ENCODE results near the gene BEST1. TPM values are rescaled to one million over a fixed set of nuclear protein-coding genes. Genes with fewer than 3 reads are reported as not detected.

Gene BEST1
- polyA plus RNA-seq, 2 of the 4 experiments (the other 2 are of a cell fraction), result 1.2 to 1.9 TPM

DNA sequence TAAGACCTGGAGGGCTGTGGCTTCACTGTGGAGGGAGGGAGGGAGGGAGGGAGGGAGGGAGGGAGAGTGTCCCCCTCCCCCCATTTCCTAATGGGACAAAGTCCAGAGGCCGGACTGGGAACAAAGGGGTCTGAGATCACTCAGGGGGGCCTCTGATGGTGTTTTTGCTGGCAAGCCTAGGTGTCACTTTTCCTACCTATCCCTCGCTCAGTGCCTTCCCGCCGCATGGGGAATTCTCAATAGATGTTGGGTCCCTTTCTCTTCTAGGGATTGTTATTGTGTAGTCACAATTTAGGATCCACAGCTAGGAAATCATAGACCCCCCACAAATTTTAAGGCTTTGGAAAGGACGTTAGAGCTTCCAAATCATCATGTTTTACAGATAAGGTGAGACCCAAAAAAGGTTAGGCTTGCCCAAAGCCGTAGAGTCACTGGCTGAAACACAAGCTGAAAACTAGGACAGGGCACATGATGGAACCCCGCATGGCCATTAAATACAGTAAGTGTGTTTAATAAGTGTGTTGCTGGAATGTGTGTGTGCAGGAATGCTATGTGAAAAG, 22.0 kb downstream of the BEST1 start:
- Histone ChIP-seq H3K4me1 (peaks cover 82% of the 10 kb centered on the region), H3K9me3 (no peaks in the 10 kb centered on the region), H3K4me2 (peak overlapping the region; percentile 67), H3K4me3 (peak overlapping the region; percentile 3; the same call in 1 of the 3 replicates), H3K27ac (peak overlapping the region; percentile 97 to 99)
- CTCF ChIA-PET, result interaction anchor here (0.6 to 12.9 kb wide), 11 partner anchors 11 to 109 kb away, joined by 3 to 92 read pairs (median 5); no protein-coding TSS in a partner anchor
- WGBS (ENCODE audit: missing lambda C conversion rate), result 34% methylated on average over 7 of the region's 7 CpGs
- POLR2A ChIA-PET, result interaction anchor here (0.6 to 8.1 kb wide), 13 partner anchors 10 to 82 kb away, joined by 3 to 75 read pairs (median 5); no protein-coding TSS in a partner anchor
- DNase-seq (ENCODE audit: low read depth in 1 of 2, low spot score in 1 of 2), result no peak
- peak; percentile 9 to 10; a peak in 4 of 6 replicates for ATAC-seq
- FAIRE-seq, result no peak
- no peak for TF ChIP-seq MAZ (IDR thresholded peaks at IDR 0.05; ENCODE audit: borderline replicate concordance, low read depth, low read length)
- TF ChIP-seq, protein P1, sequence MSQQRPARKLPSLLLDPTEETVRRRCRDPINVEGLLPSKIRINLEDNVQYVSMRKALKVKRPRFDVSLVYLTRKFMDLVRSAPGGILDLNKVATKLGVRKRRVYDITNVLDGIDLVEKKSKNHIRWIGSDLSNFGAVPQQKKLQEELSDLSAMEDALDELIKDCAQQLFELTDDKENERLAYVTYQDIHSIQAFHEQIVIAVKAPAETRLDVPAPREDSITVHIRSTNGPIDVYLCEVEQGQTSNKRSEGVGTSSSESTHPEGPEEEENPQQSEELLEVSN (IDR thresholded peaks at IDR 0.05; ENCODE audit: borderline replicate concordance, low read depth), result peak; percentile 19; the same call in 1 of the 2 replicates
- TF ChIP-seq NR3C1 (IDR thresholded peaks at IDR 0.05), result no peak
- TF ChIP-seq, protein P2, sequence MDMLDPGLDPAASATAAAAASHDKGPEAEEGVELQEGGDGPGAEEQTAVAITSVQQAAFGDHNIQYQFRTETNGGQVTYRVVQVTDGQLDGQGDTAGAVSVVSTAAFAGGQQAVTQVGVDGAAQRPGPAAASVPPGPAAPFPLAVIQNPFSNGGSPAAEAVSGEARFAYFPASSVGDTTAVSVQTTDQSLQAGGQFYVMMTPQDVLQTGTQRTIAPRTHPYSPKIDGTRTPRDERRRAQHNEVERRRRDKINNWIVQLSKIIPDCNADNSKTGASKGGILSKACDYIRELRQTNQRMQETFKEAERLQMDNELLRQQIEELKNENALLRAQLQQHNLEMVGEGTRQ (IDR thresholded peaks at IDR 0.05), result no peak
- TF ChIP-seq, protein P3, sequence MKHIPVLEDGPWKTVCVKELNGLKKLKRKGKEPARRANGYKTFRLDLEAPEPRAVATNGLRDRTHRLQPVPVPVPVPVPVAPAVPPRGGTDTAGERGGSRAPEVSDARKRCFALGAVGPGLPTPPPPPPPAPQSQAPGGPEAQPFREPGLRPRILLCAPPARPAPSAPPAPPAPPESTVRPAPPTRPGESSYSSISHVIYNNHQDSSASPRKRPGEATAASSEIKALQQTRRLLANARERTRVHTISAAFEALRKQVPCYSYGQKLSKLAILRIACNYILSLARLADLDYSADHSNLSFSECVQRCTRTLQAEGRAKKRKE (CRISPR knock-in tag; IDR thresholded peaks at IDR 0.05; ENCODE audit: low read depth), result no peak; the same call in 1 of the 2 replicates
- no peak for TF ChIP-seq GATA3 (IDR thresholded peaks at IDR 0.05; ENCODE audit: borderline replicate concordance)
- TF ChIP-seq CHD2 (IDR thresholded peaks at IDR 0.05; ENCODE audit: low read length, partially characterized antibody), result no peak
- TF ChIP-seq, protein P4, sequence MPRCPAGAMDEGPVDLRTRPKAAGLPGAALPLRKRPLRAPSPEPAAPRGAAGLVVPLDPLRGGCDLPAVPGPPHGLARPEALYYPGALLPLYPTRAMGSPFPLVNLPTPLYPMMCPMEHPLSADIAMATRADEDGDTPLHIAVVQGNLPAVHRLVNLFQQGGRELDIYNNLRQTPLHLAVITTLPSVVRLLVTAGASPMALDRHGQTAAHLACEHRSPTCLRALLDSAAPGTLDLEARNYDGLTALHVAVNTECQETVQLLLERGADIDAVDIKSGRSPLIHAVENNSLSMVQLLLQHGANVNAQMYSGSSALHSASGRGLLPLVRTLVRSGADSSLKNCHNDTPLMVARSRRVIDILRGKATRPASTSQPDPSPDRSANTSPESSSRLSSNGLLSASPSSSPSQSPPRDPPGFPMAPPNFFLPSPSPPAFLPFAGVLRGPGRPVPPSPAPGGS (IDR thresholded peaks at IDR 0.05), result 0 out of 3 replicates have a peak, but pooled peaks have one; percentile 45
- no peak for TF ChIP-seq ZFP36 (IDR thresholded peaks at IDR 0.05; ENCODE audit: borderline replicate concordance, partially characterized antibody)
- TF ChIP-seq HOXB5 (CRISPR knock-in tag; IDR thresholded peaks at IDR 0.05), result 0 out of 2 replicates have a peak, but pooled peaks have one; percentile 43
- no peak for TF ChIP-seq BHLHE40 (IDR thresholded peaks at IDR 0.05; ENCODE audit: low read depth, low read length)
- TF ChIP-seq FOSB (CRISPR knock-in tag; IDR thresholded peaks at IDR 0.05), result peak; percentile 60; the same call in 1 of the 2 replicates
- TF ChIP-seq JUNB (IDR thresholded peaks at IDR 0.05), result no peak; the same call in 1 of the 2 replicates
- TF ChIP-seq HOXA7 (CRISPR knock-in tag; IDR thresholded peaks at IDR 0.05), result peak; percentile 85; the same call in 1 of the 2 replicates
- TF ChIP-seq RNF2 (IDR thresholded peaks at IDR 0.05; ENCODE audit: borderline replicate concordance, low read depth), result no peak
- TF ChIP-seq RFX5 (IDR thresholded peaks at IDR 0.05), result no peak
- TF ChIP-seq PHF8 (IDR thresholded peaks at IDR 0.05; ENCODE audit: borderline replicate concordance, low read depth), result no peak
- TF ChIP-seq EHMT2 (IDR thresholded peaks at IDR 0.05; ENCODE audit: low read depth), result no peak
- TF ChIP-seq KDM1A (IDR thresholded peaks at IDR 0.05; ENCODE audit: low read depth), result no peak
- no peak; a peak in 1 of 5 replicates for TF ChIP-seq RAD21 (conservative IDR thresholded peaks at IDR 0.05 in 1 of 2, IDR thresholded peaks at IDR 0.05 in 1 of 2)
- TF ChIP-seq ZNF302 (CRISPR knock-in tag; IDR thresholded peaks at IDR 0.05), result 0 out of 2 replicates have a peak, but pooled peaks have one; percentile 43
- TF ChIP-seq ESRRA (IDR thresholded peaks at IDR 0.05; ENCODE audit: borderline replicate concordance, low read length), result no peak
- TF ChIP-seq MYC (IDR thresholded peaks at IDR 0.05; ENCODE audit: borderline replicate concordance, low read length), result no peak
- peak; percentile 92 for TF ChIP-seq TP53 (CRISPR knock-in tag; IDR thresholded peaks at IDR 0.05)
- 0 out of 2 replicates have a peak, but pooled peaks have one; percentile 29 for TF ChIP-seq HEYL (CRISPR knock-in tag; IDR thresholded peaks at IDR 0.05)
- TF ChIP-seq, protein P5, sequence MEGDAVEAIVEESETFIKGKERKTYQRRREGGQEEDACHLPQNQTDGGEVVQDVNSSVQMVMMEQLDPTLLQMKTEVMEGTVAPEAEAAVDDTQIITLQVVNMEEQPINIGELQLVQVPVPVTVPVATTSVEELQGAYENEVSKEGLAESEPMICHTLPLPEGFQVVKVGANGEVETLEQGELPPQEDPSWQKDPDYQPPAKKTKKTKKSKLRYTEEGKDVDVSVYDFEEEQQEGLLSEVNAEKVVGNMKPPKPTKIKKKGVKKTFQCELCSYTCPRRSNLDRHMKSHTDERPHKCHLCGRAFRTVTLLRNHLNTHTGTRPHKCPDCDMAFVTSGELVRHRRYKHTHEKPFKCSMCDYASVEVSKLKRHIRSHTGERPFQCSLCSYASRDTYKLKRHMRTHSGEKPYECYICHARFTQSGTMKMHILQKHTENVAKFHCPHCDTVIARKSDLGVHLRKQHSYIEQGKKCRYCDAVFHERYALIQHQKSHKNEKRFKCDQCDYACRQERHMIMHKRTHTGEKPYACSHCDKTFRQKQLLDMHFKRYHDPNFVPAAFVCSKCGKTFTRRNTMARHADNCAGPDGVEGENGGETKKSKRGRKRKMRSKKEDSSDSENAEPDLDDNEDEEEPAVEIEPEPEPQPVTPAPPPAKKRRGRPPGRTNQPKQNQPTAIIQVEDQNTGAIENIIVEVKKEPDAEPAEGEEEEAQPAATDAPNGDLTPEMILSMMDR (IDR thresholded peaks at IDR 0.05), result no peak
- TF ChIP-seq ZSCAN20 (CRISPR knock-in tag; IDR thresholded peaks at IDR 0.05), result no peak; the same call in 1 of the 2 replicates
- TF ChIP-seq CBX2 (IDR thresholded peaks at IDR 0.05; ENCODE audit: borderline replicate concordance, low read depth), result no peak
- TF ChIP-seq, protein P6, sequence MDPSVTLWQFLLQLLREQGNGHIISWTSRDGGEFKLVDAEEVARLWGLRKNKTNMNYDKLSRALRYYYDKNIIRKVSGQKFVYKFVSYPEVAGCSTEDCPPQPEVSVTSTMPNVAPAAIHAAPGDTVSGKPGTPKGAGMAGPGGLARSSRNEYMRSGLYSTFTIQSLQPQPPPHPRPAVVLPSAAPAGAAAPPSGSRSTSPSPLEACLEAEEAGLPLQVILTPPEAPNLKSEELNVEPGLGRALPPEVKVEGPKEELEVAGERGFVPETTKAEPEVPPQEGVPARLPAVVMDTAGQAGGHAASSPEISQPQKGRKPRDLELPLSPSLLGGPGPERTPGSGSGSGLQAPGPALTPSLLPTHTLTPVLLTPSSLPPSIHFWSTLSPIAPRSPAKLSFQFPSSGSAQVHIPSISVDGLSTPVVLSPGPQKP (IDR thresholded peaks at IDR 0.05; ENCODE audit: low read depth, low read length), result no peak
- no peak for TF ChIP-seq NFE2L2 (conservative IDR thresholded peaks at IDR 0.05; ENCODE audit: low read length)
- no peak for TF ChIP-seq FOXS1 (CRISPR knock-in tag; IDR thresholded peaks at IDR 0.05)
- 0 out of 2 replicates have a peak, but pooled peaks have one; percentile 19 for TF ChIP-seq RARB (CRISPR knock-in tag; IDR thresholded peaks at IDR 0.05)
- peak in 1 of 2 experiments; percentile 59; a peak in 2 of 5 replicates for TF ChIP-seq EP300 (IDR thresholded peaks at IDR 0.05)
- no peak for TF ChIP-seq POLR2AphosphoS2 (conservative IDR thresholded peaks at IDR 0.05; ENCODE audit: low read length)

Measured in A549 (cell line).